ENCODE results near the gene S100A2.
"Not testable (repeated sequence)": the region's sequence is repeated elsewhere in the genome, so short reads cannot be mapped to it uniquely, and the experiment has no call there.

The S100A2 gene

GRCh38 chr1:153531638-153532037 is 34.0 kb downstream of the S100A2 start:
- H3K4me1 ChIP-seq = peaks cover 4% of the 10 kb centered on the region

DNA sequence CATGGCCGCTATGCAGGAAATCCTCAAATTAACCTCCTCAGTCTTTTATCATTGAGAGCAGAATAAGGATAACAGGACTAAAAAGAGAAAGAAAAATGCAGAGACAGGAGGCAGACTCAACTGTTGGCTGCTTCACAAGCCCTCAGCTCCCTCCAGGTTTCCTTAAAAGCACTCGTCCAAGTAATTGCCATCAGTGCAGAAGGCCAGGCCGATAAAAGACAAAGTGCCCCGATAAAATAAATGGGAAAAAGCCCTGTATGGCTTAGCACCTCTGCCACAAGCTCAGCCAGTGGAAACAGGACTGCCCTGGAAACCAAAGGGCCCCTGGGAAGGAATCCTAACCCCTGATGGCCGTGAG is 38.0 kb downstream of the S100A2 start:
- Histone ChIP-seq H3K36me3 (ENCODE audit: control insufficient read depth, insufficient read depth, low read length) (no peaks in the 10 kb centered on the region), H2AFZ (no peak overlapping the region), H3K4me1 (no peaks in the 10 kb centered on the region), H3K27me3 (ENCODE audit: control insufficient read depth, insufficient read depth, low read length) (no peaks in the 10 kb centered on the region), H3K27ac (no peak overlapping the region), H3K9ac (no peak overlapping the region), H3K4me3 (ENCODE audit: low read depth, low read length) (no peak overlapping the region), H3K79me2 (no peaks in the 10 kb centered on the region), H3K9me3 (ENCODE audit: control insufficient read depth, low read length) (no peaks in the 10 kb centered on the region), H3K4me2 (ENCODE audit: low read length) (no peak overlapping the region)
- TF ChIP-seq CTCF (IDR thresholded peaks at IDR 0.05) = no peak

More at GRCh38 chr1:153531638-153532037, 34.0 kb downstream of the S100A2 start:
- TF ChIP-seq CTCF (IDR thresholded peaks at IDR 0.05) = no peak
- no peak overlapping the region for H2AFZ ChIP-seq
- H3K9ac ChIP-seq = no peak overlapping the region
- H3K9me3 ChIP-seq (ENCODE audit: control insufficient read depth, low read length) = no peaks in the 10 kb centered on the region
- H3K4me2 ChIP-seq (ENCODE audit: low read length) = no peak overlapping the region
- H3K79me2 ChIP-seq = no peaks in the 10 kb centered on the region
- H3K4me3 ChIP-seq (ENCODE audit: low read depth, low read length) = no peak overlapping the region
- H3K27me3 ChIP-seq (ENCODE audit: control insufficient read depth, insufficient read depth, low read length) = no peaks in the 10 kb centered on the region
- no peak overlapping the region for H3K27ac ChIP-seq
- no peaks in the 10 kb centered on the region for H3K36me3 ChIP-seq (ENCODE audit: control insufficient read depth, insufficient read depth, low read length)

DNA sequence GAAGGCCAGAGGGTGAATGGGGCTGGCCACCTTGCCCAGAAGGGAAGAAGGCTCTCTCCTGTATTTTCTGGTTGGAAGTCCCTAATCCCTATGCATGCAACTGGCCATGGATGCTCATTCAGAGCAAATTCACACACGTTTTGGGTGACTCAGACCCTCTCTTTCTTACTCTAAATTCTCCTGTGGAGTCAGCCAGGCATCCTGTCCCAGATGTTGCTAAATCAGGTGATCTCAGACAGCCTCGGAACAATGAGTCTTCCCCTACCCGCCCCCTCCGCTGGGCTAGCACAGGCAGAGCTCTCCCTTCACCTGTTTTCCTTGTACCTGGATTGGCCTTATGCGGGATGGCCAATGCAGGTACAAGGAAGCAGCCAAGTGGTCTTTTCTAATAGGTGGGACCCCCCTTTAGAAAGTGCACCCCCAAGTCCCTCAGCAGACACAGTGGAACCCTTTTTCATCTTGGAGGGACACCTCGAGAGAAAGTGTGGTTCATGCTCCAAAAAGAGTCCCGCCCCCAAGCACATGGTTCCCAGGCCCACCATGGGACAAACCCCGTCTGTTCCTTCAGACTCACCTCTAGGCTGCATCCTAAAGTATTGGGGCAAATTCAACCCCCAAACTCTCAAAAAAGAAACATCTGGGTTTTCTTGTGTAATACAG is 38.5 kb downstream of the S100A2 start:
- Histone ChIP-seq H3K4me3 (ENCODE audit: low read depth, low read length) (no peak overlapping the region), H3K27me3 (ENCODE audit: control insufficient read depth, insufficient read depth, low read length) (no peaks in the 10 kb centered on the region), H3K36me3 (ENCODE audit: control insufficient read depth, insufficient read depth, low read length) (no peaks in the 10 kb centered on the region), H3K4me1 (no peaks in the 10 kb centered on the region), H3K4me2 (ENCODE audit: low read length) (no peak overlapping the region), H3K79me2 (no peaks in the 10 kb centered on the region), H3K9me3 (ENCODE audit: control insufficient read depth, low read length) (no peaks in the 10 kb centered on the region), H2AFZ (no peak overlapping the region), H3K9ac (no peak overlapping the region), H3K27ac (no peak overlapping the region)
- no peak for TF ChIP-seq CTCF (IDR thresholded peaks at IDR 0.05)

GRCh38 chr1:153526132-153526543 is 39.5 kb downstream of the S100A2 start:
- no peak overlapping the region for H3K4me2 ChIP-seq (ENCODE audit: low read length)
- no peak overlapping the region for H3K9ac ChIP-seq
- H3K4me3 ChIP-seq (ENCODE audit: low read depth, low read length) = no peak overlapping the region
- no peaks in the 10 kb centered on the region for H3K79me2 ChIP-seq
- H3K9me3 ChIP-seq (ENCODE audit: control insufficient read depth, low read length) = no peaks in the 10 kb centered on the region
- no peak for TF ChIP-seq CTCF (IDR thresholded peaks at IDR 0.05)
- H3K36me3 ChIP-seq (ENCODE audit: control insufficient read depth, insufficient read depth, low read length) = no peaks in the 10 kb centered on the region
- H2AFZ ChIP-seq = no peak overlapping the region
- no peaks in the 10 kb centered on the region for H3K4me1 ChIP-seq
- no peak overlapping the region for H3K27ac ChIP-seq
- H3K27me3 ChIP-seq (ENCODE audit: control insufficient read depth, insufficient read depth, low read length) = no peaks in the 10 kb centered on the region

DNA sequence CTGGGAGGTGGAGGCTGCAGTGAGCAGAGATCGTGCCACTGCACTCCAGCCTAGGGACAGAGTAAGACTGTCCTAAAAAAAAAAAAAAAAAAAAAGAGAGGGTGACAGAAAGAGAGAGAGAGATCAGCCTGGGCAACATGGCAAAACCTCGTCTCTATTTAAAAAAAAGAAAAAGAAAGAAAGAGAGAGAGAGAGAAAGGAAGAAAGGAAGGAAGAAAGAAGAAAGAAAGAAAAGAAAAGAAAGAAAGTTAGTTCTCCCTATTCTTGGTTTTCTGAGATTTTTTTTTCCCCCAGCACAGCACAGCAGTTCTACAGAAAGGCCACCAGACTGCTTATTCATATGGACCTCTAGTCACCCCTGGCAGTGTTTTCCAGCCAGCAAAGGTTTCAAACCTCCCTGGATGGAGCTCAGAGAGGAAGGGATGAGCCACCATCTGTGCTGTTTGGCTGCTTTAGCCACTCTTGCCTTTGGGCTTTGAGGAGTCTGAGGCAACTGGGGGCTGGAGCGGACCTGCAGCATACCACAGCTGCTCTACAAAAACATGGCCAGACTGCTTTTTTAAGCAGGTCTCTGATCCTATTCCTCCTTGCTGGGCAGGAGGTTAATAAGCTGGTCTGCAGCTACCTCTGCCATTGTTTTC is 40.4 kb downstream of the S100A2 start:
- H3K9me3 ChIP-seq (ENCODE audit: control insufficient read depth, low read length) = no peaks in the 10 kb centered on the region
- no peak overlapping the region for H3K9ac ChIP-seq
- H3K27ac ChIP-seq = no peak overlapping the region
- no peaks in the 10 kb centered on the region for H3K4me1 ChIP-seq
- H3K36me3 ChIP-seq (ENCODE audit: control insufficient read depth, insufficient read depth, low read length) = no peaks in the 10 kb centered on the region
- H2AFZ ChIP-seq = no peak overlapping the region
- no peaks in the 10 kb centered on the region for H3K79me2 ChIP-seq
- H3K4me3 ChIP-seq (ENCODE audit: low read depth, low read length) = no peak overlapping the region
- H3K27me3 ChIP-seq (ENCODE audit: control insufficient read depth, insufficient read depth, low read length) = no peaks in the 10 kb centered on the region
- TF ChIP-seq CTCF (IDR thresholded peaks at IDR 0.05) = no peak
- H3K4me2 ChIP-seq (ENCODE audit: low read length) = no peak overlapping the region

DNA sequence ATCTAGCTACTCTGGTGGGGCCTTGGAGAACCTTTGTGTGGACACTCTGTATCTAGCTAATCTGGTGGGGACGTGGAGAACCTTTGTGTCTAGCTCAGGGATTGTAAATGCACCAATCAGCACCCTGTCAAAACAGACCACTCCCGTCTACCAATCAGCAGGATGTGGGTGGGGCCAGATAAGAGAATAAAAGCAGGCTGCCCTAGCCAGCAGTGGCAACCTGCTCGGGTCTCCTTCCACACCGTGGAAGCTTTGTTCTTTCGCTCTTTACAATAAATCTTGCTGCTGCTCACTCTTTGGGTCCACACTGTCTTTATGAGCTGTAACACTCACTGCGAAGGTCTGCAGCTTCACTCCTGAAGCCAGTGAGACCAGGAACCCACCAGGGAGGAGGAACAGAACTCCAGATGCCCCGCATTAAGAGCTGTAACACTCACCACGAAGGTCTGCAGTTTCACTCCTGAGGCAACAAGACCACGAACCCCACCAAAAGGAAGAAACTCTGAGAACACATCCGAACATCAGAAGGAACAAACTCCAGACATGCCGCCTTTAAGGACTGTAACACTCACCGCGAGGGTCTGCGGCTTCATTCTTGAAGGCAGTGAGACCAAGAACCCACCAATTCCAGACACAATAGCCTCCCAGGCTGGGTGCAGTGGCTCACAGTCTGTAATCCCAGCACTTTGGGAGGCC is 43.1 kb downstream of the S100A2 start:
- H3K4me1 ChIP-seq; H3K9me3 ChIP-seq (ENCODE audit: control insufficient read depth, low read length); H3K4me3 ChIP-seq (ENCODE audit: low read depth, low read length); H3K27ac ChIP-seq; H3K27me3 ChIP-seq (ENCODE audit: control insufficient read depth, insufficient read depth, low read length); H2AFZ ChIP-seq; H3K4me2 ChIP-seq (ENCODE audit: low read length); H3K9ac ChIP-seq; H3K79me2 ChIP-seq; H3K36me3 ChIP-seq (ENCODE audit: control insufficient read depth, insufficient read depth, low read length): not testable (repeated sequence)
